ENCODE results near the gene ALKBH3. TPM values are rescaled to one million over a fixed set of nuclear protein-coding genes. Genes with fewer than 3 reads are reported as not detected.
A peak's percentile ranks its signal among the peaks of the same experiment; 100 is the strongest.

ALKBH3 gene
- total RNA-seq, 1 donor from 2014 or later, result 19.1 TPM

DNA sequence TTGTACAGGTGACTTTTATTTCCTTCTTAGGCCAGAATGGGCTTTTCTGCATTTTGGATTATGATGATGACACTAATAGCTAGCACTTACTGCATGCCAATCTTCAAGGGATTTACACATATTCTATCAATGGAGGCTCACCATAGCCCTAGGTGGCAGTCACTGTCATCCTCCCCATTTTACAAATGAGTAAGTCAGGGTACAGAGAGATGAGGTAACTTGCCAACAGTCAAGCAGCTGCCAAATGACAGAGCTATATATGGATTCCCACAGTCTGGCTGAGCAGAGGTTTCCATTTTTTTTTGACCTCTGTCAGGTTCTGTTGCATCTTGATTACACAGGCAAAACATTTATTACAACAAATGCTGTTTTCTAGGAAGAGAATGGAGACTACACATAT lies 38.0 kb downstream of the ALKBH3 start:
- no peak for TF ChIP-seq CTCF (IDR thresholded peaks at IDR 0.05)
- Histone ChIP-seq H3K9me3 (no peaks in the 10 kb centered on the region), H3K27me3 (no peaks in the 10 kb centered on the region), H3K4me1 (peaks cover 20 to 37% of the 10 kb centered on the region in 2 donors), H3K4me3 (no peak overlapping the region), H3K27ac (peak overlapping the region; percentile 86 to 89), H3K36me3 (peaks cover 0 to 10% of the 10 kb centered on the region in 2 donors)
- DNase-seq (ENCODE audit: low spot score in 2 of 2), result peak in 1 of 2 donors; percentile 22
- intact Hi-C loops (cut with DNase I), result no loop called here

- DNase-seq (ENCODE audit: low spot score in 2 of 2), result peak in 1 of 2 donors; percentile 64
- Histone ChIP-seq H3K27ac (peak overlapping the region; percentile 86 to 89), H3K9me3 (no peaks in the 10 kb centered on the region), H3K4me3 (peak overlapping the region in 1 of 2 donors; percentile 9), H3K36me3 (peaks cover 0 to 4% of the 10 kb centered on the region in 2 donors), H3K4me1 (peaks cover 29 to 50% of the 10 kb centered on the region in 2 donors), H3K27me3 (no peaks in the 10 kb centered on the region)
- intact Hi-C loops (cut with DNase I), result loop anchor here (1.0 to 10.0 kb wide), 2 partner anchors 110 to 685 kb away; no protein-coding TSS in a partner anchor
- no peak for TF ChIP-seq CTCF (IDR thresholded peaks at IDR 0.05)
These were observed 39.4 kb downstream of the ALKBH3 start for GRCh38 chr11:43919852-43920597.

- H3K4me3 ChIP-seq, result peak overlapping the region in 1 of 2 donors; percentile 9
- H3K9me3 ChIP-seq, result no peaks in the 10 kb centered on the region
- no peaks in the 10 kb centered on the region for H3K27me3 ChIP-seq
- intact Hi-C loops (cut with DNase I), result loop anchor here (1.0 to 10.0 kb wide), 2 partner anchors 109 to 684 kb away; no protein-coding TSS in a partner anchor
- peak; percentile 66 to 95 for DNase-seq (ENCODE audit: low spot score in 2 of 2)
- no peak for TF ChIP-seq CTCF (IDR thresholded peaks at IDR 0.05)
- H3K36me3 ChIP-seq, result peaks cover 0 to 4% of the 10 kb centered on the region in 2 donors
- peaks cover 32 to 57% of the 10 kb centered on the region in 2 donors for H3K4me1 ChIP-seq
- H3K27ac ChIP-seq, result peak overlapping the region; percentile 99
These were observed 40.2 kb downstream of the ALKBH3 start for GRCh38 chr11:43920598-43921419.

DNA sequence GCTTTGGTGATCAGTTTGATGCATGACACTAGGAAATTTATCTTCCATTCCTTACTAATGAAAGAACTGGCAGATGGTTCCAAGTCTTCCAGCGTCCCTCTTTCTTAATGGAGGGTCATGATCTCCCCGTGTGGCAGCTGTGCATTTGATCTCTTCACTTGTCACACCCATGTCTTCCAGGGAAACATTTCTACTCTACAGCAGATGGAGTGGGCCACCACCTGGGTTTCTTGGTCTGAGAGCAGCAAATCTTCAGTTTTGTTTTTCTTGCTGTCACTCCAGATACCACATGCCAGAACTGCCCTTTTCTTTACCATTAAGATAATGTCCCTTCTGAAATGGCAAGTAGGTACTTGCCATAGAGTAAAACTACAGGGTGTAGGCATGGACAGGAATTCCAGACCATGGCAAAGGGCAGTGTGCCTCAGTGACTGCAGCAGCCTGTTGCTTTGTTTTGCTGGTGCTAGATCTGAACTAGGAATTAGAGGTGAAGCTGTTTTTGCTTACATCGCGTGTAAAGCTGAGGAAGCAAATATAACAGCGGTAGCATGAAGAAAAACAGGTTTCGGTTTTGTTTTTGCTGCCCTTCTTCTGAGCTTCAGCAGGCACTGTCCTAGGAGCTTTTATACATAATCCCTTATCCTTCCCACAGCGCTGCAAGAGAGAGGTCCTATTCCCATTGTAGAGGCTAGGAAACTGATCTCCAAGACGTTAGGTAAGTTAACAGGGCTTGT lies 41.1 kb downstream of the ALKBH3 start:
- TF ChIP-seq CTCF (IDR thresholded peaks at IDR 0.05), result no peak
- H3K27ac ChIP-seq, result peak overlapping the region; percentile 99
- no peaks in the 10 kb centered on the region for H3K9me3 ChIP-seq
- H3K27me3 ChIP-seq, result no peaks in the 10 kb centered on the region
- H3K36me3 ChIP-seq, result peaks cover 0 to 4% of the 10 kb centered on the region in 2 donors
- peak in 1 of 2 donors; percentile 54 for DNase-seq (ENCODE audit: low spot score in 2 of 2)
- intact Hi-C loops (cut with DNase I), result loop anchor here (2.0 to 10.0 kb wide), 3 partner anchors 65 to 683 kb away; no protein-coding TSS in a partner anchor
- peaks cover 32 to 67% of the 10 kb centered on the region in 2 donors for H3K4me1 ChIP-seq
- H3K4me3 ChIP-seq, result peak overlapping the region in 1 of 2 donors; percentile 1

DNA sequence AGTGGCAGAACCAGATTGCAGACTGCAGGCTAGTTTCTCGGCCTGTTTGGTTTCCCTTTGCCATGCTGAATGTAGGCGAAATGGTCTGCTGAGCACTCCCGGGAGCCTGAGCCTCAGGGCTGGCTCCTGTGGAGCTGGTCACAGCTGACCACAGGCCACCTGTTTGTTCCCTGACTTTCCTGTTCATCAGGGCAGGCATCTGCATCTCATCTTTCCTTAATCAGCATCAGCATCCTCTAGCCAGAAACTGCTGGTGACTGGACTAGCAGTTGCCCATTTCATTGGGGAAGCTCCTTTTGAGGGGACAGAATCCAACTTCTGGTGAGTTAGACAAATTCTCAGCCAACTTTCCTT lies 41.6 kb downstream of the ALKBH3 start:
- peaks cover 32 to 68% of the 10 kb centered on the region in 2 donors for H3K4me1 ChIP-seq
- H3K27me3 ChIP-seq, result no peaks in the 10 kb centered on the region
- intact Hi-C loops (cut with DNase I), result loop anchor here (2.0 to 10.0 kb wide), 3 partner anchors 65 to 683 kb away; no protein-coding TSS in a partner anchor
- peak in 1 of 2 donors; percentile 49 for DNase-seq (ENCODE audit: low spot score in 2 of 2)
- H3K4me3 ChIP-seq, result peak overlapping the region in 1 of 2 donors; percentile 1
- peak overlapping the region; percentile 99 for H3K27ac ChIP-seq
- H3K9me3 ChIP-seq, result no peaks in the 10 kb centered on the region
- peaks cover 0 to 4% of the 10 kb centered on the region in 2 donors for H3K36me3 ChIP-seq
- no peak for TF ChIP-seq CTCF (IDR thresholded peaks at IDR 0.05)
